Upper lobe of left lung (tissue), 6 donors: ENCODE measurements around the gene GRM5. TPM values are rescaled to one million over a fixed set of nuclear protein-coding genes. Genes with fewer than 3 reads are reported as not detected.

ENCODE experiments used
- ATAC-seq, 2 donors: fragments of 200-7000 bp; cut with Tn5 transposase; one replicate each; pipeline ENCODE4 v1.9.1; 2022; ENCODE audit warnings: mild to moderate bottlenecking in 2 of 2, moderate library complexity in 2 of 2; ENCODE audit not compliant: low FRiP score in 2 of 2
- DNase-seq, 2 donors: peaks; one replicate each; pipeline ENCODE4 v3.0.0-alpha.2; 2019 to 2020
- H3K27ac ChIP-seq, 4 donors: fragments of 200-600 bp; sonication (generic); one replicate each; pipeline ENCODE4 v1.5.1; 2016 to 2019
- H3K27me3 ChIP-seq, 4 donors: fragments of 200-600 bp; sonication (generic); one replicate each; pipeline ENCODE4 v1.5.1; 2017 to 2019
- H3K36me3 ChIP-seq, 4 donors: fragments of 200-600 bp; sonication (generic); one replicate each; pipeline ENCODE4 v1.5.1; 2016 to 2019
- H3K4me1 ChIP-seq, 4 donors: fragments of 200-600 bp; sonication (generic); one replicate each; pipeline ENCODE4 v1.5.1; 2018 to 2019
- H3K4me3 ChIP-seq, 4 donors: fragments of 200-600 bp; sonication (generic); one replicate each; pipeline ENCODE4 v1.5.1; 2017 to 2019; ENCODE audit warnings: mild to moderate bottlenecking in 2 of 4, moderate library complexity in 1 of 4
- H3K9me3 ChIP-seq, 4 donors: fragments of 200-600 bp; sonication (generic); one replicate each; pipeline ENCODE4 v1.5.1; 2018 to 2019
- CTCF ChIP-seq, 6 experiments: fragments of 450-650 bp in 4 of 6; fragments of 200-600 bp in 2 of 6; sonication (generic) in 2 of 6; IDR thresholded peaks; one replicate each; pipeline ENCODE4 v1.5.1; 2016 to 2019; ENCODE audit warnings: antibody characterized with exemption in 6 of 6
- EP300 ChIP-seq, 4 donors: sonication (generic); formaldehyde crosslinking; IDR thresholded peaks; one replicate each; pipeline ENCODE4 v1.5.1; 2017; ENCODE audit warnings: antibody characterized with exemption in 4 of 4, control low read depth in 2 of 4
- POLR2A ChIP-seq, 4 donors: fragments of 450-650 bp; IDR thresholded peaks; one replicate each; pipeline ENCODE4 v1.5.1; 2016 to 2017; ENCODE audit warnings: antibody characterized with exemption in 4 of 4, mild to moderate bottlenecking in 2 of 4
- POLR2AphosphoS5 ChIP-seq, 2 donors: sonication (generic); formaldehyde crosslinking; IDR thresholded peaks; one replicate each; pipeline ENCODE4 v1.5.1; 2017; ENCODE audit warnings: antibody characterized with exemption in 2 of 2
- WGBS, 2 donors: methylation state at CpG; one replicate each; pipeline ENCODE4 v1.1.5; 2017 to 2018; 5-methylcytosine and 5-hydroxymethylcytosine counted together
- total RNA-seq, 6 donors: library from RNA; depleted of rRNA in 4 of 6; stranded (reverse); fragments of >200 nt in 4 of 6; gene quantifications; one replicate each; pipeline versions ENCODE4 v1.1.0 to v1.2.1, GENCODE V29; 2016 to 2021
- donor health status: DM: no; HTN: no; CAD: no; lungs with moderate emphysema.
- donor health status: DM: no; HTN: yes; CAD: no; lungs with severe emphysema.

GRM5 gene
- total RNA-seq, 6 donors from 2014 or later, result 0.30 to 4.2 (median 0.32) TPM; not detected in 2

GRCh38 chr11:88818978-88819377 is 246.8 kb downstream of the GRM5 start:
- Histone ChIP-seq H3K27me3 (no peaks in the 10 kb centered on the region), H3K9me3 (no peaks in the 10 kb centered on the region), H3K27ac (no peak overlapping the region), H3K4me3 (no peak overlapping the region), H3K4me1 (no peaks in the 10 kb centered on the region), H3K36me3 (no peaks in the 10 kb centered on the region)
- TF ChIP-seq CTCF (IDR thresholded peaks at IDR 0.05), result no peak
- TF ChIP-seq POLR2A (IDR thresholded peaks at IDR 0.05), result no peak
- no peak for TF ChIP-seq POLR2AphosphoS5 (IDR thresholded peaks at IDR 0.05)
- TF ChIP-seq EP300 (IDR thresholded peaks at IDR 0.05), result no peak
- ATAC-seq, result no peak
- DNase-seq, result no peak

DNA sequence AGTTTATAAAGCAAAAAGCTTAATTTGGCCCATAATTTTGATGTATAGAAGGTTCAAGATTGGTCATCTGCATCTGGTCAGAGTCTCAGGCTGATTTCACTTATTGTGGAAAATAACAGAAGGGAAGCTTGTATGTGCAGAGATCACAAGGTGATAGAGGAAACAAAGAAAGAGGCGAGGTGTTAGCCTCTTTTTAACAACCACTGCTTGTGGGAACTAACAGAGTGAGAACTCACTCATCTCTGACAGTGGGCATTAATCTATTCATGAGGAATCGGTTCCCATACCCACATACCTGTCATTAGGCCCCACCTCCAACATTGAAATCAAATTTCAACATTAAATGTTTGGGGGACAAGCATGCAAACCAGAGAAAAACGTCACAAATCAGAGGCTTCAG is 250.3 kb downstream of the GRM5 start:
- Histone ChIP-seq H3K9me3 (no peaks in the 10 kb centered on the region), H3K27me3 (no peaks in the 10 kb centered on the region), H3K4me1 (no peaks in the 10 kb centered on the region), H3K4me3 (no peak overlapping the region), H3K36me3 (no peaks in the 10 kb centered on the region), H3K27ac (no peak overlapping the region)
- WGBS, 2 donors, result 43 to 77% methylated on average over 2 of the region's 3 CpGs
- TF ChIP-seq POLR2A (IDR thresholded peaks at IDR 0.05) (no peak), EP300 (IDR thresholded peaks at IDR 0.05) (no peak), CTCF (IDR thresholded peaks at IDR 0.05) (no peak), POLR2AphosphoS5 (IDR thresholded peaks at IDR 0.05) (no peak)
- DNase-seq (no peak), ATAC-seq (no peak)

DNA sequence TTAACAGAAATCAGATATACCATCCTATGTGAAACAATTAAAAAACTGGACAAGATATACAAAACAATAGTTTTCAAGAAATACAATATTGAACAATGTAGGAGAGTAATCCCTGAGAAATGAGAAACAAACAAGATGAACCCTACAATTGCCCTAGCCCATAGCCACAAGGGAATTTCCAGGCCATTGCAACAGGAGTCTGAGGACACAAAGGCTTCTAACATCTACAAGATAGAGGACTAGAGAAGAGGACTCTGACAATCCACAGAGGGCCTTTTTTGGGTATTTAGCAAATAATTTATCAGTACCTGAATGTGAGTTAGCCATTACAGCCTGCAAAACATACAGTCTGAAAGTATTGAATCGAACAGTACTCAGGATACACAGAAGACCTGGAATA is 251.7 kb downstream of the GRM5 start:
- no peaks in the 10 kb centered on the region for H3K9me3 ChIP-seq
- no peaks in the 10 kb centered on the region for H3K4me1 ChIP-seq
- H3K27ac ChIP-seq, result no peak overlapping the region
- H3K4me3 ChIP-seq, result no peak overlapping the region
- H3K36me3 ChIP-seq, result no peaks in the 10 kb centered on the region
- no peak for ATAC-seq
- DNase-seq, result no peak
- no peaks in the 10 kb centered on the region for H3K27me3 ChIP-seq
- no peak for TF ChIP-seq CTCF (IDR thresholded peaks at IDR 0.05)
- TF ChIP-seq EP300 (IDR thresholded peaks at IDR 0.05), result no peak
- no peak for TF ChIP-seq POLR2A (IDR thresholded peaks at IDR 0.05)
- no peak for TF ChIP-seq POLR2AphosphoS5 (IDR thresholded peaks at IDR 0.05)
- 0% methylated on average over 1 of the region's 1 CpG for WGBS, 2 donors

GRCh38 chr11:88813233-88813915 is 252.4 kb downstream of the GRM5 start:
- Histone ChIP-seq H3K27ac (no peak overlapping the region), H3K4me3 (no peak overlapping the region), H3K27me3 (no peaks in the 10 kb centered on the region), H3K4me1 (no peaks in the 10 kb centered on the region), H3K9me3 (no peaks in the 10 kb centered on the region), H3K36me3 (no peaks in the 10 kb centered on the region)
- DNase-seq (no peak), ATAC-seq (no peak)
- WGBS, 2 donors, result 51 to 58% methylated on average over 1 of the region's 1 CpG
- TF ChIP-seq POLR2AphosphoS5 (IDR thresholded peaks at IDR 0.05), result no peak
- TF ChIP-seq POLR2A (IDR thresholded peaks at IDR 0.05), result no peak
- TF ChIP-seq CTCF (IDR thresholded peaks at IDR 0.05), result no peak
- no peak for TF ChIP-seq EP300 (IDR thresholded peaks at IDR 0.05)

DNA sequence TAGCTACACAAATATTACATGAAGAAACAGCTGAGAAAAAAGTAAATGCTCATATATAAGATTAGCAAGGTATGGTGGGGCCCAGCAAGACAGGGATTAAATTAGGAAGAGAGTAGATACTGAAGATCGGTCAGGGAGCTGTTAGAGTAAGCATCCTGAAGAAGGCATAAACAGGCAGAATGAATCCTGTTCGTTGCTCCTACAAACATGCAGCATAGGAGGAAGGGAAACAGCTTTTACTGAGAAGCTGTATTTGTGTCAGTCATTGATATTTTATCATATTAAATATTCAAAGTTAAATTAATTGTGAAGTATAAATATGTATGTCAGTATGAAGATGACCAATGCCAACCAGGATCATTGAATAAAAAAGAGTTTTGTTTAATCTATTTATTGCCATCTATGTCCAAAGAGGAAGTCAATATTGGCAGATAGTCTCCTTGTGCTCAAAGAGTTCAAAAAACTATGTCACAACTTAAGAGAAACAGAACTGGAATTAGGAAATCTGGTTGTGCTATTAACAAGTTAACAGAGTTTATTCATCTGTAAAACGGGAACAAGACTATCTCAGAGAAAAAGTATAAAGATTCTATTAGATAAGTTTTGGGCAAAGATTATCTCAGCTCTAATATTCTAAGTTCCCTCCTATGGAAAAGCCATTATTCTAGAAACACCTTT is 255.2 kb downstream of the GRM5 start:
- H3K4me1 ChIP-seq, result no peaks in the 10 kb centered on the region
- no peak overlapping the region for H3K27ac ChIP-seq
- TF ChIP-seq CTCF (IDR thresholded peaks at IDR 0.05) (no peak), POLR2A (IDR thresholded peaks at IDR 0.05) (no peak), POLR2AphosphoS5 (IDR thresholded peaks at IDR 0.05) (no peak), EP300 (IDR thresholded peaks at IDR 0.05) (no peak)
- no peaks in the 10 kb centered on the region for H3K9me3 ChIP-seq
- 65 to 70% methylated on average over 3 of the region's 3 CpGs for WGBS, 2 donors
- no peak for ATAC-seq
- no peaks in the 10 kb centered on the region for H3K27me3 ChIP-seq
- no peaks in the 10 kb centered on the region for H3K36me3 ChIP-seq
- no peak overlapping the region for H3K4me3 ChIP-seq
- DNase-seq, result no peak
